ENCODE results near the gene PMP22.
A peak's percentile ranks its signal among the peaks of the same experiment; 100 is the strongest.

The PMP22 gene

DNA sequence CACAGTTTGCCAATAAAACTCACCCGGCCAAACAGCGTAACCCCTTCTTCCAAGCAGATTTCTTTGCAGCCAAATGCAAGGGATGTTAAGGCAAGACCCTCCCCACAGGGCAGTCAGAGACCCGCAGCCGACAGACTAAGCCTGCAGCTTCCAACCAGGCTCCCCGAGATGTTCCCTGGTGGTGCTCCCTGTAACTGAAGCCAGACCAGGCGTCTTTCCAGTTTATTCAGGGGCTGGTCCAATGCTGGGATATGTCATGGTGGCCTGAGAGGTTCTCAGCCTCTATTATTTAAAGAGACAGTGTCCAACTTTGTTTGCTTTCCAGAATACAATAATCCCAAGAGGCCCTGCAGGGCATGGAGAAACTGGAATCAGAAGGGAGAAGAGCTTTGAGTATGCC is at the start of gene PMP22:
Gene PMP22, minus strand, starts transcription at position 196 of the 400 bp plus-strand sequence. CDS start 4,599 bp downstream, outside the sequence.
- DNase-seq (ENCODE audit: low spot score): no peak

DNA sequence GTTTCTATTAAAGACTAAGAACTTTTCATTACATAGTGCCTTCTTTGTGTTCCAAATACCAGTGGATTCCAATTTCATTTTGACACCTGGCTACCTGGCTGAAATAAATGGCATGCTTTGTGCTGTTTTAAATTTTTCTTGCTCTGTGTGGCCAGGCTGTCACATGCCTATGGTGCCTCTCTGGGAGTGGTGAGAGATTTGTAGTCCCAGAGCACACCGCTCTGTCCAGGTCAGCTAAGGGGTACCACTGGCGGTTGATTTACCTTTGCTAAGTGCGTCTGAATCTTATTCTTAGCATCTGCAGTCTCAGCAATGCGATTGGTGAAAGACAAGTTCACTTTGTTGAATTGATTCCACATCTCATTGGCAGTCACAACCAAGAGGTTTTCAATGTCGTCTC is 46.9 kb upstream of the PMP22 start:
- DNase-seq (ENCODE audit: low spot score): no peak

DNA sequence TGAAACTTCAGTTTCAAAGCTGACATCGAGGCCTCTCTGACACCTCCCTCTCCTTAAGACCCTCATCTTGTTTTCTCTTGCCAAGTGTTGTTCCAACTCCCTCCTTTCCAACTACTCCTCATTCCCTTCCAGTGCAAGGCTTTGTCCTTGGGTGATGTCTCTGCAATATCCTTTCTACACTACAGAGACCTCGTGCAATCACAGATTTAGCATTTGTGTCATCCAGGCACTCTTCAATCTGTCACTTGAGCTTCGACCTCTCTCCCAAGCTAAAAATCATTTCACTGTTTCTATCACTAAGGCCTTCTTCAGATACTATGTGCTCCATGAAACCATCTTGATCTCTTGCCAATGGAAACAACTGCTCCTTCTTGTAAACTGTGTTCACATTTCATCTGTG is 44.7 kb upstream of the PMP22 start:
- DNase-seq (ENCODE audit: low spot score): no peak

DNA sequence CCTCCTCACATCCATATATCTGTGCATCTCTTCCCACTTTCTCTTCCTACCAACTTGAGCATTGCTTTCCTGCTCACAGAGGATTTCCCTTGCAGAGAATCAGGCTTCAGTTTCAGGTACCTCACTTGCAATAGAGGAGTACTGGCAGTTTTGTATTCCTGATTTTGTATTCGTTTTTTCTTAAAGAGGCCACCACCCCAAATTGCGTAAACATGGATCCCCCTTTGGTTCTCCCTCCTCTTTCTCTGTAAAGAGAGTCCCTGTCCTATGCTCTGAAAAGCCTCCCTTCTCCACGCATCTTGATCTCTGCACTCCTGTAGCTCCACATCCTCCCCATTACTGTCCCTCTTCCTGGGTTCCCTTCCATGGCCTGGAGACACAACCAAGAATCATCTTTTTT is 44.1 kb upstream of the PMP22 start:
- DNase-seq (ENCODE audit: low spot score): no peak

DNA sequence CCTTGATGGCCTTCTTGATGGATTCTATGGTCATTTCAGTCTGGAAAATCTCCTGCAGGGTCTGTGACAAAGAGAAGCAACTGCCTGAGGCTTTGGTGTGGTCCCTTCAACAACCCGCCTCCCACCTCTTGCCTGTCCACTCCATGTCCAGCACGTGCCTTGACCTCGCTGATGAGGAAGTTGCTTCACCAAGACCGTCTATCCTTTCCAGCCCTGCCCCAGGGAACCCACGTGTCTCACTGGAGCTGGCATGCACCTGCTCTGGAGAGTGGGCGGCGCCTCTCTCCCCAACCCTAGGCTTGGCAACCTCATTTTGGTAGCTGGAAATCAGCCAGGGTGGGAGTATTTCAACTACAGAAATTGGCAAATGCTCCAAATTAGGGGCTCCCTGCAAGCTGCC is 43.6 kb upstream of the PMP22 start:
- no peak for DNase-seq (ENCODE audit: low spot score)

DNA sequence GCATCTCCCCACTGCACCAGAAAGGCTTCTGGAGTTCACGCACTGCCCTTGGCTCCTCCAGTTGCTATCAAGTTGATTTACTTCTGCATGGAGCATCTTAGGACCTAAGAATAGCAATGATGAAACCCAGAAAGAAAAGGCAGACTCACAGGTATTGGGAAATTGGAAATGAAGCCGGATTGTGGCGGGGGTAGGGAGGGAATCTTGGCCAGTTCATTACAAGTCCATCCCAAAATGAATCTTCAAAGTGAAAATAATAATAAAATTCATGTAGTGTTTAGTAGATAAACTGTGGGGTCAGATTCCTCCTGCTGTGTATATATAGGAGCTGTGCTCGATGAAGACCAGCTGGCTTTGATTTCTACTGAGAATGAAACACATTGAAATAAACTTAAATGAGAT is 42.6 kb upstream of the PMP22 start:
- peak; percentile 36 for DNase-seq (ENCODE audit: low spot score)

DNA sequence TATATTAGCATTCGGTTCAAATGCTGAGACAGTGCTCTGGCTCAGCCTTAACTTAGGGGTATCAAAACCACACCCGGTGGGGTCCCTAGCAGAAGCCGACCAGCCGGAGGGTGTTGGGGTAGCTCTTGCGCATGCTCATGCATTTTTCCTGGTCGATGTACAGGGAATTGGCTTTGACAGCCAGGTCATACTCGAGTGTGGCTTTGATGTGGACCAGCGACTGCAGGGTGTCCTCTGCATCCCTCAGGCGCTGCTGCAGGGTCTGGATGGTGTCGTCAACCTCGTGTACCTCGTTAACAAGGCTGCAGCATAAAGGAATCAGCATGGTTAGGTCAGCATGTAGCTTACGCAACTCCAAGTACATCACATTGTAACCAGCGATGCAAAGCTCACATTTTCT is 38.7 kb upstream of the PMP22 start:
- no peak for DNase-seq (ENCODE audit: low spot score)

DNA sequence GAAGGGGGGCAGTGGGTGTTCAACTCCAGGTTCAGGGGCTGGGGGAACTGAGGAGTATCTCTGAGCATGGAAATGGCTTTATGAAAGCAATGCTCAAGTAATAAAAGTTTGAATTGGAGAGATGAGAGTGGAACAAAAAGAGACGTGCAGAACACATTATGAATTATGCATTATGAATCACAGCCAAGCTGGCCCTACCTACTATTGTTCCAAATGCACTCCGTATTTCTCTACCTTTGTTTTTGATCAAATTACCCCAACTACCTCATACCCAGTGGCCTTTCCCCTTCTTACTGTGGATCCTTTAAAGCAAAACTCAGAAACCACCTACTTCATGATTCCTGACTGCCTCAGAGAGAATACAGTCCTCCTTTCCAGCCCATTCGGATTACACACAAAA is 38.1 kb upstream of the PMP22 start:
- DNase-seq (ENCODE audit: low spot score): no peak

DNA sequence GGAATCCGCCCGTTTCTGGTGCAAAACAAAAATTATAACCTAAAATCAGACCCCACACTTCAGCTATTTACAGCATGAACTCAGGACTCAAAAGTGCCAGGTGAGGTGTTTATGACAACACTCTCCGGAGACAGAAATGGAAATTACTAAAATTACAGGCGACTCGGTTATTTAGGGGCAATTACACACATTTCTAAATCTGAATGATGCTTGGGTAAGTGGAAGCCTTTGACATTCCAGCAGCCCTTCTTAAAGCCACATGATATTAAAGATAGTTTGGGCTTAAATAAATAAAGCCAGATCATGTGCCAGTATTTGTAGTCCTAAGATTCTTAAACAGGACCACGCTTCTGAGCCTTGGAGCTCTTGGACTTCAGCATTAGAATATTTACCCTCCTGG is 36.7 kb upstream of the PMP22 start:
- DNase-seq (ENCODE audit: low spot score): no peak

DNA sequence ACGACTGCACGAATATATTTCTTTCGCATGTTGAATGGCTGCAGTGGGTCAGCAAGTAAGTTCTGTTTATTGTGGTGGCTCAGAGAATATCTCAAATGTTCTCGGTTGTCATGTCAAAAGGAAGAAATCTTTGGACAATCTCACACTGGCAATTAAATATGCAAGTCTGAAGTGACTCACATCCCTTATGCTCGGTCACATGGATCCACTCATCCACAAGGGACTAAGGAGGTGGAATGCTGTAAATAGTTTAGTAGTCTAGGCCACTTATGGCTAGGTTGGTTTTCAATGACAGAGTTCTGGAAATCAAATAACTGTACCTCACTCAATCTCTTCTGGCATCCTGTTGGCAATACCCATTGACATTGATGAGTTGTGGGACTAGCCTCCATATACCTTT is 33.0 kb upstream of the PMP22 start:
- peak; percentile 30 for DNase-seq (ENCODE audit: low spot score)

DNA sequence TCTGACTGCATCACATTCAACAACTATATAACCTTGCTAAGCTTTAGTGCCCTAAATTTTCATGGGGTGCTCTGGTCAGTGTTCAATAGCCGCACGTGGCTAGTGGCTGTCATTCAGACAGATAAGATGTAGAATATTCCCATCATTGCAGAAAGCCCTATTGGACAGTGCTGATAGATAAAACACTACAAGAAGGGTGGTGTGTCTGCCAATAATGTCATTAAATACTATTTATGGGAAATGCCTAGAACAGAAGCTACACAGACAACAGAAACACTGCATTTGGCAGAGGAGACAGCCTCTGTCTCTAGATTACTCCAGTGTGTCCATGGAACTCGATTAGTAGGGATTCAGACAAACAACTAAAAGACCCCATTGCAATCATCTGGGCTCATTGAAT is 28.4 kb upstream of the PMP22 start:
- DNase-seq (ENCODE audit: low spot score): no peak

DNA sequence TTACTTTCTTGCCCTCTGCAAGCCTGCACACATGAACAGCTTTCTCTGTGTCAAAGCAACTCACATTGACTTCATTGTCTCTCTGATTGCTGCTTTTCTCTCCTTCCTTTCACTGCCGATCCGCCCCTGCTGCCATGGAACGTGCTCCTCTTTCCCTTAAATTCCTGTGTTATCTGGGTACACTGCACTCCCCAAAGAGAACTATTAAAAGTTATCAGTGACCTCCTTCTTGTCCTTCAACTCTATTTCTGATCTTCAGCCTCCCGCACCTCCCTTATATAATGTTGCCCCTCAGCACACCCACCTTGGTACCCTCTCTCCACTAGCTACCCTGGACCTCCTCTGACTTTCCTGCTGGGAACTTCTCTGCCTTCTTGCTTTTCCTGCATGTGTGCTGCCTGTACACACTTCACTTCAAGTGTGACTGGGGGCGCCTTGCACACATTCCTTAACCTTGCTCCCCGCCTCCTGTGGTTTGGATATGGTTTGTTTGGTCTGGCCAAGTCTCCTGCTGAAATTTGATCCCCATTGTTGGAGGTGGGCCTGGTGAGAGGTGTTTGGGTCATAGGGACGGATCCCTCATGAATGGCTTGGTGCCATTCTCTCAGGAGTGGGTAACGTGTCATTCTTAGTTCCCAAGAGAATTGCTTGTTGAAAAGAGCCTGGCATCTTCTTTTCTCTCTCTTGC is 26.7 kb upstream of the PMP22 start:
- no peak for DNase-seq (ENCODE audit: low spot score)

DNA sequence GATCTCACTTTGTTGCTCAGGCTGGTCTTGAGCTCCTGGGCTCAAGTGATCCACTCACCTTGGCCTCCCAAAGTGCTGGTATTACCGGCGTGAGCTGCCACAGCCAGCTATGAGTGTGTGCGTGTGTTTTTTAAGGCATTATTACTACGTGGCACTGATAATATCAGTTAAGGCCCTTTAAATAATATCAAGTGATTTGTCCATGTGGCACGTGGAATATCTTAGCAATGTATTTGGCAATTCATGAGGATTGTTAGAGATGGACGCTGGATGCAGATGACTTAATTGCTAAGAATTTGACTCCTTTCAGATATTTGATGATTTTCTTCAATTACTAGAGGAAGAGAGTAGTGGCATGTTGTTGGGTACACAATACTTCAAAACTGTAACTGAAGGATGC is 25.5 kb upstream of the PMP22 start:
- DNase-seq (ENCODE audit: low spot score): no peak

DNA sequence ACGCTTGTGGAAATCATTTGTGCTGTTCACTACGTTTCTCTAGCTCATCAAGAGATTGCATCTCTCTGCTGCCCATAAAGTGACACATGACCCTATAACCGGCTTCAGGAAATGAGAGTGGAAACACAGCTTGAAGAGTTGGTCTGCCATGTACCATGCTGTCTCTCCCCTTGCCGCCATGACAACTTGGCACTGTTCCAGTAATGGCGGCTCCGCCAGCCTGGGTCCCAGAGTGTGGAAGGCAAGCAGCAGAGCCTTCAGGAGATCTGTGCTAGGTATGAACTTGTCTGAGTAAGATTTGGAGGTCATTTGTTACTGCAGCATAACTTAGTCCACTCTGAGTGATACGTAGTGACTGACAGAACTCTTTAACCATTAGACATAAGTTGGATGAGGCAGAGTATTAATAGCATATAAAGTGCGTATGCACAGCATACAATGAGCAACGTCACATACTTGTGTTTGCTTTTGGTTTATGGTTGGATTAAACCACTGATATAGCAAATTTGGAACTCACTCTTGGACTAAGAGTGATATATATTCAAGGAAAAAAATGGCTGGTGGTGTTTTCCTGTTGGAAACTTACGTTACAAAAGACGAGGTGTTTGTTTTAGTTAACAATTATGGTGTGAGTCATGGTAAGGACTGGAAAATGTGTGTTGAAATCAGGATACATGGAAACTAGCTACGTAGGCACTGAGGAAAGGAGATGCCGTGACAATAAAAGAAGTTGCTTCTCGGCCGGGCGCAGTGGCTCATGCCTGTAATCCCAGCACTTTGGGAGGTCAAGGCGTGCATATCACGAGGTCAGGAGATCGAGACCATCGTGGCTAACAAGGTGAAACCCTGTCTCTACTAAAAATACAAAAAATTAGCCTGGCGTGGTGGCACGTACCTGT is 24.4 kb upstream of the PMP22 start:
- no peak for DNase-seq (ENCODE audit: low spot score)

DNA sequence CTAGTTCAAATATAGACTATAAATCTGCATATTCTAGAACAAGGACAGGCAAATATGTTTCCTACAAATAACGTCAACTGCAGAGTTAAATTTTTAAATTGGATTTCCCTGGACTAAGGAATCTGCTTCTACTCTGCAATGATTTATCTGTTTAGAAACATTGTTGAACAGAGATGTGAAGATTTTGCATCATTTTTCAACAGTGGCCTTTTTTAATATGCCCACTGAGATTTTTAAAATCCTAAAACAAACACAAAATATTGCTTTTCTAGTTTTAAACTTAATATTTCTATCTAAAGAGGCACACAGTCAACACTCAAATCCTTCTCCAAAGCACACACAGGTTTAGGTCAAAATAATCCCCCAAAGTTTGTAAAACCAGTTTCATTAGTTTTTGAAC is 23.7 kb upstream of the PMP22 start:
- no peak for DNase-seq (ENCODE audit: low spot score)

DNA sequence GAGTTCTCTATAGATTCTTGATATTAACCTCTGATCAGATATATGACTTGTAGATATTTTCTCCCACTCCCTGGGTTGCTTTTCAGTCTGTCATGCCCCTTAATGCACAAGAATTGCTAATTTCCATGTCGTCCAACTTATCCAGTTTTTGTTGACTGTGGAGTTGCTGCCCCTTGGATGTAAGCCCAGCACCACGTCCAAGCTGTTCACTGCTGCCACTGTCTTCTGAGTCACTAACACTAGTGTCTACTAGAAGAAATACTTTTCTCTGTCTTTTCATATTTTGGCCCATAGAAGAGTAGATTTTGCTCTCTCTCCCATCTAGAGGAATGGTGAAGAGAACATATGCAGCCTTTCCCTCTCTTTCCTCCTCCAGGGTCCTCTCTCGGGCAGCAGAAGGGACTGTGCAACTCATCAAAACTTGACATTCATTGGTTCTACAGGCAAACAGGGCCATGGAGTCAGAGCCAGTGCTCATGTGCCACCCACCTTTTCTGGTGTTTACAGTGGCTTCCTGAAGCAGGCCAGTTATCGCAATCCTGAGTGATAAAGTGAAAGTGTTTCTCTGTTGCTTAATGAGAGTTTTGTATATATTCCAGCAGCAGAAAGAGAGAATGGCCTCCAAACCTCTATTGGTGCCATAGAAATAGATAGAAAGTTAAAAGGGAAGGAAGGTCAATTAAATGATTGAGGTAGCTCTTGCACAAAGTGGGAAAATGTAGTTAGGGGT is 22.6 kb upstream of the PMP22 start:
- DNase-seq (ENCODE audit: low spot score): no peak

DNA sequence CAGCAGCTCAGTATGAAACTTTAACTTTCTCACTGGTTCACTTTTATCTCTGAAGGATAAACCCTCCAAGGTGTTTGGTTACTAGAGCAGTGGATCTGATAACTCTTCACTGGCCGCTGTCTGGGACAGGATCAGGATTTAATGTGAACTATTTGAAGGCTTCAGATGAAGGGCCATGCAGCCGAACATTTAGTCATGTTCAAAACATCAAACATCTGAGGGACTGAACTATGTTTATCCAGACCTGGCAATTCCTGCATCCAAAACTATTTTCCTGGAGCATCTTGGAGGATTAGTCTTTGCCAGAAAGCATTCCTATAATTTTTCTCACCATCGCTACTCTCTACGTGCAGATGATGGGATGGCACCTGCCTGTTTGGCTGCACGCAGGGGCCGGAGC is 20.3 kb upstream of the PMP22 start:
- no peak for DNase-seq (ENCODE audit: low spot score)

DNA sequence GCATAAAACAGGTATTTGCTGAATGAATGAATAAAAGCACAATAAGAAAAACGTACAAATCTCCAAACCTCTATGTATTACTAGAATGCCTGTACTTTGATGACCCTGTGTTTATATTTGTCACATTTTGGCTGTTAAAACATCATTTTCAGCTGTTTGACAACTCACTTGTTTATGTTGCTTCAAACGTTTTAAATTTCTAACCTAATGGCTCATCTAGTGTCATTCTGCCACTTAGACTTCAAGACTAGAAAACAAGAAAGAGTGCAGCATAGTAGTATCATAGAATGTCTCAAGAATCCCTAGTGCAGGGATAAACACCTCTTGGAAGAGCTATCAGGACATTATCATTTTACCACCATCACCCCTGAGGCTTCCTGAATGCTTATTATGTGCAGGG is 19.4 kb upstream of the PMP22 start:
- DNase-seq (ENCODE audit: low spot score): no peak

DNA sequence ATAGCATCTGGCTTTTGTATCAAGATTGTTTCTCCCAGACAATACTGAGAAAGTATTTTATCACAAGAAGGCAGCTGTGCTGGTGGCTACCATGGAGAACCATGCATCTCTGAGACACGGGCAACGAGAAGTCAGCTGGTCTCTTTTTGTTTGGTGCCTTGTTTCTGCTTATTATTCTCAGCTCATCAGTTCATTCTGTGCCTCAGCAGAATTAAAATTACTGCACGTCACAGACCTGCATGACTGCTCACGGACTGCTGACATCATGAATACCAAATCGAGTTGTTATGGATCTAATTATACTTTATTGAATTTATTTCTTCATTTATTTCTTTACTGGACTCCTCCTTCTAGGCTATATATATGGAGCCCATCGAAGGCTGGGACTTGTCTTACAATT is 19.0 kb upstream of the PMP22 start:
- DNase-seq (ENCODE audit: low spot score): no peak

DNA sequence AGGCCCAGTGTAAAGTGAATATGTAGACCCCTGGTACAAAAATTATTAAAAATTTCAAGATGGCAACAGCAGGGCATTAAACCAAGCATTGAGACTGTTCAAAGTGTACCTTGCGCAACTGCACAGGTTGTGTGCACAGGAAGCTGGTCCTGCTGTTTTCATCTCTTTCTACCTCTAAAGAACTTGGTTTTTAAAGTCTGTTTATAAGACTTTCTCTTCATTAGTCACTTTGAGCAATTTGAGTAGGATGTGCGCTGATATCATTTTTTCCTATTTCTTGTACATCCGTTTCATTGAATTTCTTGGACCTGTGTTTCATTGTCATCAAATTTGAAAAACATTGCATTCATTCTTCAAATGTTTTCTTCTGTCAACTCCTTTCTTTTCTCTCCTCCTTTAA is 16.8 kb upstream of the PMP22 start:
- DNase-seq (ENCODE audit: low spot score): no peak

DNA sequence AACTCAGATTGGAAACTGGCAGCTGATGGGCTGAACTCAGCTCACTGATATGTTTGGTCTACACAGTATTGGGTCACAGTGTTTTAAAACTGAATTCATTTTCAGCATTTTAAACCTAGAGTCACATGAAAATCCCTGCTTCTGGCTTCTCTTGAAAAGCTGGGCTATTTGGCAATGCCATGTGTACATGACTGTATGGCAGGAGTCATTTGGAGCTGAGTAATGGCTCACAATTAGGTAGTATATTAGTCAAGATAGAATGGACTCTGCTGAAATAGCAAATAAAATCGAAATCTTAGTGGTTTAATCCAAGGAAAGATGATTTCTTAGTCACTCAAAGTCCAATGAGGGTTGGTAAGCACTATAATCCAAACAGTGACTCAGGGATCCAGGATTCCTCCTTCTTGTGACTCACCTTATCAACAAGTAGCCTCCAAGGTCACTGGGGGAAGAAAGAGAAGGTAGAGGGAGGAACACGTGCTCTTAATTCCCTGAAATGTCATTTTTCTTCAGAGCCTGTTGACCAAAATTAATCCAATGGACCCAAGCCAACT is 13.9 kb upstream of the PMP22 start:
- DNase-seq (ENCODE audit: low spot score): peak; percentile 55

DNA sequence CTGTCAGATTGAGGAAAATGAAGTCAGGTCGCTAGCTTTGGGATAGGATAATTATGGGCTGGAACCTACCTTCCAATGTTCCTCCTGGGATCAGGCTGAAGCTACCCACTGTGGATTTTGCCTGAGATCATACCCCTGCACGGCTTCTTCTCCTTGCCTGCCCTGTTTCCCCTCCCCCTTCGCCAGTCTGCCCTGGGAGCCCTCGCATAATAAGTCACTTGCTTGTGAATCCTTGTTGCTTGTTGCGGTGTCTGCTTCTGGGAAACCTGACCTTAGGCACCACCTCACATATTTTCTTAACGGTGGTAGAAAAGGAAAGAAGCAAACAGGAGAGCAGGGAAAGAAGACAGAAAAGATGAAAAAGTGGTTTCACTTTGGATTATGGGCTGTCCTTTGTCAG is 13.3 kb upstream of the PMP22 start:
- DNase-seq (ENCODE audit: low spot score): no peak

DNA sequence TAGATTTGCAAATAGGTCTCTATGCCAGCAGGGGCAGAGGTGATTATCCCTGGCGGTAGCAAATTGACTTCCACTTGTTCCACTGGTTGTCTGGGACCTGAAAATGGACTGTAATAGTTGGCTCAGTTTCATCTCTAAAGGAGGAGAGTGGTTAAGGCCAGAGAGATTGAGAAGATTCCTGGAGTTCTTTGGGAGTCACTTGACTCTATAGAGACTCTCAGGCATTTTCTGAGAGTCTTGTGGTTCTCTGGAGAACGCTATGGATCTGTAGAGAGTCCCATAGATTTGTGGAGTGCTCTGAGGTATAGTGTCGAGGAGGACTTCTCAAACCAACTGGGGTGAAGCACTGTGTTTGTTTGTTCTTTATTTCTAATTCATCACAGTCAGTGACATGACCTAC is 8.9 kb upstream of the PMP22 start:
- DNase-seq (ENCODE audit: low spot score): no peak

Data from AG08396 (cell line).